T-helper 9 cell (primary cell): ENCODE data around the gene ZNF774.
A peak's percentile ranks its signal among the peaks of the same experiment; 100 is the strongest.
"Not testable (repeated sequence)": the region's sequence is repeated elsewhere in the genome, so short reads cannot be mapped to it uniquely, and the experiment has no call there.

Experiments
- DNase-seq: peaks from one replicate; pipeline ENCODE4 v3.0.0-alpha.2; 2020

Gene ZNF774

DNA sequence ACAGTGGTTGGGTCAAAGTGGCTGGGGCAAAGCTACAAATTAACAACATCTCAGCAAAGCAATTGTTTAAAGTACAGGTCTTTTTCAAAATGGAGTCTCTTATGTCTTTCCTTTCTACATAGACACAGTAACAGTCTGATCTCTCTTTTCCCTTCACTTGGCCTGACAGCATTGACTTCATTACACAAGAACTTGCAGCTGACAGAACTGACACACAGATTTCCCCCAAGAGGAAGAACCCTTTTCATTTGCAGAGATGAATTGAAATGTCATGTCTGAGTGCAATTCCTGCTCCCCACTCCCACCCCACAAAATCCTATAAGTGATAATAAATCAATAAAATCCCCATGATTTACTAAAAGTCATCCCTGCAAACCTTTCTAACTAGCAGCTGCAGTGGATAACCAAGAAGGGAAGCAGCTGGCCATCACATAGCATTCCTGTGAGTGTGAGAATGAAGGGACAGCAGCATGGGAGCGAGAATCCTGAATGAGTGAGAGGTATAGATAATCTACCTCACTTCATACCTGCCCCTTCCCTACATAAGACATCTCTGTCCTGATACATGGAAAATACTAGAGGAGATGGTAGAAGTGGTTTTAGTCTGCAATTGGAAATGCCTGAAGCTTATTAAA, 4.5 kb upstream of the ZNF774 start:
- DNase-seq = not testable (repeated sequence)

- DNase-seq = no peak
Measured at GRCh38 chr15:90348456-90348855, 3.6 kb upstream of the ZNF774 start.

GRCh38 chr15:90349072-90349471, 3.0 kb upstream of the ZNF774 start:
- DNase-seq = no peak

DNA sequence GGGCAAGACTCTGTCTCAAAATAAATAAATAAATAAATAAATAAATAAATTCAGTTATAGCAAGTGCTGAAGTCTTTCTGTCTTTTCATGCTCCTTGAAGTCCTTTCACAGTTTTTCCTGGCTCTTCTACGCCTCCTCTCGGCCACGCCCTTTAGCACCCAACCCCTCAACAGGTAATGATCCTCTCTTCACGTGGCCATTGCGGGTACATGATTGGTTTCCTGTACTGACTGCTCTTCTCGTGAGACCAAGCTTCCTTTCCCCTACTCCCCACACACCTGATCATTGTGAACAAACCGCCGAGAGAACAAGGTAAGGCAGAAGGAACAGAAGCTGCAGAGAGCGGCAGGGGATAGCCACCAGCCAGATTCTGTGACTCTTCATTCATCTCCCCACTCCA, 2.3 kb upstream of the ZNF774 start:
- DNase-seq = no peak

DNA sequence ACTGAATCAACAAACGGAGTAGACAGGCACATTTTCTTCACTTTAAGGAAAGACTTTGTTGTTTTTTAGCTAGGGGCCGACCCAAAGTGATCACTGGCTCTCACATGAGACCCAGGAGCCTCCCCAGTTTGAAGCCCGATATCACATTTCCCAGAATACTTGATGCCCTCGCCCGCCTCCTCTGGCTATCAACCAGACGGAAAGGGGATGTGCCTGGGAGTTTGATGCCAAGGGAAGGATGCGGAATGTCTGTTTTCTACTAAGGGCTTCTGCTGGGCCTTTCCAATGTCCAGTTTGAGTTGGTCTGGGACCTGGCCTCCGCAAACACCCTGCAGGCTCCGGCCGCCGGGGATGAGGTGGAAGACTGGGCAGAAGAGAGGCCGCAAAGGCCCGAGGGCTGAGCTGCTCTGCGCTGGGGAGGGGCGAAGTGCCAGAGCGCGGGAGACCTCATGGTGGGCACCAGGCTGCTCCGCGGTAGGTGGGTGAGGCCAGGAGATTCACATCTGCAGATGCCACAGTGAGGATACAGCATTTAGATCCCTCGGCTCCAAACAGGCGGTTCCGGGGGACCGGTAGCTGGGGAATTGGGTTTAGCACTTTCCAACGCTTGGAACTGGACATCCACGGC, 491 bp upstream of the ZNF774 start:
- DNase-seq = no peak

- DNase-seq = no peak
Measured at GRCh38 chr15:90354986-90355385, 2.9 kb downstream of the ZNF774 start.

- DNase-seq = no peak
Measured at GRCh38 chr15:90358124-90359033, 6.3 kb downstream of the ZNF774 start.

DNA sequence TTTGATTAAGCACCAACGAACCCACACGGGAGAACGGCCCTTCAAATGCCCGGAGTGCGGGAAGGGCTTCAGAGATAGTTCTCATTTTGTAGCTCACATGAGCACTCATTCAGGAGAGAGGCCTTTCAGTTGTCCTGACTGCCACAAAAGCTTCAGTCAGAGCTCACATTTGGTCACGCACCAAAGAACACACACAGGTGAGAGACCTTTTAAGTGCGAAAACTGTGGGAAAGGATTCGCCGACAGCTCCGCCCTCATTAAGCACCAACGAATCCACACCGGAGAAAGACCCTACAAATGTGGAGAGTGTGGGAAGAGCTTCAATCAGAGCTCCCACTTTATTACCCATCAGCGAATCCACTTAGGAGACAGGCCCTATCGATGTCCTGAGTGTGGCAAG, 8.7 kb downstream of the ZNF774 start:
- no peak for DNase-seq

DNA sequence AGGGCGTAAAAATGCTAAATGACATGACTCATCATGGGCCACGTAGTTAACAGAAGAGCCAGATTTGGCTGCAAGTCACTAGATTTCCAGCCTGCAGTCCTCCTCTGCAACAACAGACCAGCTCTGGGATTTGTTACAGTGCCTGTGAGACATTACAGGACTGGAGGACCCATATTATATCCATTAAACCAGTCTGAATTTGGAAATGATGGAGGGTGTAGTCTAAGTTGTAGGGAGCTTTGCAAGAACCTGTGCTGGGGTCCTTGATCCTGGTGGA, 10.8 kb downstream of the ZNF774 start:
- no peak for DNase-seq

DNA sequence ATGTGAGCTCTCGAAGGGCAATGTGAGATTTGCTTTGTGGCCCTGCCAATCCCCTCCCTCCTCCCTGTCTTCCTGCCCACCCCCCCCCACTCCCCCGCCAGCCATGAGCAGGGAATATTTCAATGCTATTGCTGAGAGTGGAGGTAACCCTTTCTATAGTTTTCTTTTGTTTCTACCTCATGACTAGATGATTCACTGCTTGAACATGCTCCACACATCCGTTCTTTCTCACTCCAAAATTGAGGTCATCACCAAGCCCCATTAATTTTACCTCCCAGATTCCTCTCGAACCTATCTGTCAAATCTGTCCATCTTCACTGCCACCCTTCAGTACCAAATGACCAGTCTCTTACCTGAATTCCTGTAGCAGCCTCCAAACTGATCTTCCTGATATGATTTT, 12.2 kb downstream of the ZNF774 start:
- no peak for DNase-seq

- no peak for DNase-seq
Measured at GRCh38 chr15:90365414-90366055, 13.5 kb downstream of the ZNF774 start.

DNA sequence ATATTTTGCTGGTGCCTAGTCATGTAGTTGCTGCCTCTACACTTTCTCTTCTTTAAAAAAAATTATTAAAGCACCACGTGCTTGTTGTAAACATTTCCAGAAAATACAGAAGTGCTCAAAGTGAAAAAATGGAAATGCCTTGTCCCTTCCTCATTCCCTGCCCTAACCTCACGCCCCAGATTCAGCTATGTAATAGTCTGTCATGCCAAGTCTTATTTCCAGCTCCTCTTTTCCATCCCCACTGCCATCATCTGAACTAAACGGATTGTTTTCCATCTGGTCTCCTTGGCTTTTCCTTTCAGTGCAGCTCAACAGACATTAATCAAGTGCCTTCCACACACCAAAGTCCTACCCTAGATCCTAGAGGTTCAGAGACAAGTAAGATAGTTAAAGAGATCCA, 15.5 kb downstream of the ZNF774 start:
- no peak for DNase-seq

GRCh38 chr15:90375071-90375470, 23.0 kb downstream of the ZNF774 start:
- DNase-seq = no peak

GRCh38 chr15:90376789-90377188, 24.7 kb downstream of the ZNF774 start:
- DNase-seq = peak; percentile 59

- no peak for DNase-seq
Measured at GRCh38 chr15:90379263-90379662, 27.2 kb downstream of the ZNF774 start.

DNA sequence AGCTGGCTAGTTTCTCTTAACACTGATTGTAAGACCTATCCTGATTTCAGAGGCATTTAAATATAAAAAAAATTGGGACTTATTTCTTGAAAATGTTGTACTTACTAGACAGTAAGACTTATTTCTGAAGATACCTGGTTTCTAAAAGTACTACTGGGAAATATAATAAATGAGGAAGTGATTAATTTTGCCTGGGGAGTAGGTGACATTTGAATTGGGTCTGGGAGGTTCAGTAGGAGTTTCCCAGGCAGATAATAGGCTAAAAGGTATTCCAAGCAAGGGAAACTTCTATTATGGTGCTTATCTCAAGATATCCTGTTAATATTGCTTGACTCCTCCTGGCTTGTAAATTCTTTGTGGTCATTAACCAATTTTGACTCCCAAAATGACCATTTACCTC, 29.4 kb downstream of the ZNF774 start:
- DNase-seq = no peak

DNA sequence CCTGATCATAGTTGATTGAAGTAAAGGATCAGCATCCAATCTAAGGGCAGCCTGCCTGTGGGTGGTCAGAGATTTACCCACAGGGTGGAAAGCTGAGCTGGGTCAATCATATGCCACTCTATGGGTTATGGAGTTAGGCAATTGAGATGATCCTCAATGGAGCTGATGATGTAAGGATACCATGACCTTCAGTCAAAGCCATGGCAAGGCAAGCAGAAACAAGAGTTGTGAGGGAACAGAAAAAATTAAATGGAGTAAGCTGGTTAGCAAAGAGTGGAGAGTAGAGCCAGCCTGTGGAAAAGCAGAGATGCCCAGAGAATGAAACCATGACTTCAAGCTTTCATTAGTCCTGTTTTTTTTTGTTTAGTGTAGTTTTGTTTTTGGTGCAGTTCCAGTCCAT, 30.2 kb downstream of the ZNF774 start:
- no peak for DNase-seq

DNA sequence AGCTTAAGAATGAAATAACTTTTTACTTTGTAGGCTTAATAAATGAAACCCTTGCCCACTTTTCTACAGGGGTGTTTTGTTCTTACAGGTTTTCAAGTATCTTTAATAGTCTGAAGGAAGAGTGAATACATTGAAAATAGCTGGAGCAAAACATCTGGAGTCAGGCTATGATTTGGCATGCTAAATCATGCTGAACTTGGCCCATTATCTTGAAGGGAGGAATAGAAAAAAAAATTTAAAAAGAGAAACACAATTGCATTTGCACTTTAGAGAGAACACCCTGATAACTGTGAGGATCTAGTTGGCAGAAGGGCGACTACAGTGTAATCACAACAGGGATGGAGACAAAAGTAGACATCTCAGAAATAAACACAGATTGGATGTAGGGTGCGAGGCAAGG, 34.1 kb downstream of the ZNF774 start:
- no peak for DNase-seq

DNA sequence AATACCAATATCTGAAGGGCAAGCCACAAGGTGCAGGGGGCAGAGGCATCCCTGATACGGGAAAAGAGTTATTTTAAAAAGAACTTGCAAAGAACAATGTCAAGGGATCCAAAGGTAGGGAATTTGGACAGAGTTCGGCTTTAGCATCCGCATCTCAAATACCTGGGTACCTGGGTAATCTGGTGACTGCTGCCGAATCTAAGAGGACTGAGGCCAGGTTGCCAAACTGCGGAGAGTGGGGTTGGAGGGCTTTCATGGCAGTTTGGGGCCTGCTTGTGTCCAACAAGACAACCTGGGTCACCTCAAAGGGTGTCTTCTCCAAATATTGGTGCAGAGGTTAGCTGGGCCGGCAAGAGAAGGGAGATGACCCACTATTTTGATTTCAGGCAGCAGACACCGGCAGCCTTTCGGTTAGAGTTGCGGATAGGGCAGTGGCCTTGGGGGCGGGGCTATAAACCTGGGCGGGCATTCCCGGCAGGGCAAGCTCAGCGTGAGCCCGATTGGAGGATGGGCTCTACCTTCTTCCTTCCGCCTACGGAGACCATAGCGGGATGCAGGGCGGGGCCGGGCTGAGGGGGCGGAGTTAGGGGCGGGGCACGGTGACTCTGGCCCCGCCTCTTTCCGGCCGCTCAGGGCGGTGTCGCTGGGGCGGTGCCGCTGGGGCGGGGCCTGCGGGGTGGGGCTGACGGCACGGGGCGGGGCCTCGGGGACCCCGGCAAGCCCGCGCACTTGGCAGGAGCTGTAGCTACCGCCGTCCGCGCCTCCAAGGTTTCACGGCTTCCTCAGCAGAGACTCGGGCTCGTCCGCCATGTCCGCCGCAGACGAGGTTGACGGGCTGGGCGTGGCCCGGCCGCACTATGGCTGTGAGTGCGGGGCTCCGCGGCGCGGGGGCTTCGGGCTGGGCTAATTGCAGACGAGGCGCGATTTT, 35.7 kb downstream of the ZNF774 start, which contains the start of gene IQGAP1:
Gene IQGAP1 (plus strand): TSS at position 709 of the 928 bp plus-strand sequence. CDS start 100 bp downstream, at position 809.
- peak; percentile 95 for DNase-seq

DNA sequence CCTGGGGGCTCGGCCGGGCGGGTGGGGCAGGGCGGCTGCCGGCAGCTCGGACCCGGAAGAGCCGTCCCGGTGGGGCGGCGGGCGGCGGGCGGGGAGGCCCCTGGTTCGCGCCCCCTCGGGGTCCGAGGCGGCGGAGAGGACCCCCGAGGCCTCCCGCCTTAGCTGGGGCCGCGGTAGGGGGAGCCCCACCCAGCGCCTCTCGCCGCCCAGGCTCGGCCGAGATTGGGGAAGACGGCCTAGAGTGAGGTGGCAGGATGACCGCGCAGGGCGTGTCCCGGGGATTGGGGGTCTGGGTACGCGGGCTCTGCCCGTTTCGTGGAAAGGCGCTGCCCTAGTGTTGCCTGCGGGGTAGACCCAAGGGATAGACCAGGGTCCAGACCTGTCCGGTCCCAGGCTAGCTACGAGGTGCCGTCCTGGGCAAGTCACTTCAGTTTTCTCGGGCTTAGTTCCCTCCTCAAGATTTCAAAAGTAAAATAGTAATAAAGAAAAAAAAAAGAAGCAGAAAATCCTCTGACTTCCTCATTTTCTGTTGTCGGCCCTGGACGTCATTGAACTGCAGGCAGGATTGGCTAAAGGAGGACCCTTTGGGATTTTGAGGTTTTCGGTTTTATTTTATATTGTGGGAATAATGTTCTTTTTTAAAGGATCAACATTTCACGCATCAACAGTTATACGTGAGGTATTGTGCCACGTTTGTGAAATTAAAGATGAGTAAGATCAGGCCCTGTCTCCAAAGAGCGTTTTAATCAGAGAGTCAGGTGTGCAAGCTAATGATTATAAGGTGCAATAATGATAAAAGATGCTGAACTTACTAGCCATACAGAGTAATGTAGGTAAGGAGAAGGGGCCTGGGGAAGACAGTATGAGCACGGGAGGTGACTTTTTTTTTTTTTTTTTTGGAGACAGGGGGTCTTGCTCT, 36.6 kb downstream of the ZNF774 start:
- DNase-seq = peak; percentile 46

DNA sequence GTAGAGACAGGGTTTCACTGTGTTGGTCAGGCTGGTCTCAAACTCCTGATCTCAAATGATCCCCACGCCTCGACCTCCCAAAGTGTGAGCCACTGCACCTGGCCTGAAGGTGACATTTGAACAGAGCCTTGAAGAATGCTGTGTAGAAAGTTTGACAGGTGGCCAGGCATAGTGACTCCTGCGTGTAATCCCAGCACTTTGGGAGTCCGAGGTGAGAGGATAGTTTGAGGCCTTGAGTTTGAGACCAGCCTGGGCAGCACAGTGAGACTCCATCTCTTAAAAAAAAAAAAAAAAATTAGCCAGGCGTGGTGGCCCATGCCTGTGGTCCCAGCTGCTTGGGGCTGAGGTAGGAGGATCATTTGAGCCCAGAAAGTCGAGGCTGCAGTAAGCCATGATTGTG, 37.4 kb downstream of the ZNF774 start:
- no peak for DNase-seq
